ENCODE measurements around the gene PISD. TPM values are rescaled to one million over a fixed set of nuclear protein-coding genes. Genes with fewer than 3 reads are reported as not detected.

PISD gene
- total and polyA plus RNA-seq, 2 of the 8 experiments (the other 6 are each of a cell fraction or from before 2014, with no cell fraction given), result 47.8 to 48.2 TPM

DNA sequence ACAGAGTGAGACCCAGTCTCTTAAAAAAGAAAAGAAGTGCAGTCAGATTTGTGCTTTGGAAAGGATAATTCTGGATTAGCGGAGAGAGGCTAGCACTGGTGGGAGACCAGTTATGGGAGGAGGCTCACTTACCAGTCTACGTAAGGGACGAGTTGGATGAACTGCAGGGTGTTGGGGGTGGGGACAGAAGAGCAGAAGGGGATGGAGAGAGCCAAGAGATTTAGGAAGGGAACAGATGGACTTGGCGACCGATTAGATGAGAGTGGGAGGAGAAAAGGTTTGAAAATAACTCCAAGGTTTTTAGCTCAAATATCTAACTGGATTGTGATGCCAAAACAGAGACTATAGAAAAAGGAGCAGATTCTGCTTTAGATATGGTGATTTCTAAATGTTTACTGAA is 84.3 kb downstream of the PISD start:
- Histone ChIP-seq H3K14ac (ENCODE audit: insufficient read length) (no peak overlapping the region), H2BK12ac (ENCODE audit: low read depth, low read length) (no peak overlapping the region), H3K79me2 (ENCODE audit: control insufficient read depth in 1 of 2, insufficient read depth in 2 of 2, low read length in 2 of 2) (no peaks in the 10 kb centered on the region), H3K36me3 (ENCODE audit: control insufficient read depth in 2 of 4, insufficient read depth in 4 of 4, low read length in 3 of 4) (peaks cover 0 to 2% (median 0%) of the 10 kb centered on the region in 4 experiments; a peak in 1 of 8 replicates), H4K91ac (replicated peaks; ENCODE audit: insufficient read length, low read length) (no peak overlapping the region), H2BK20ac (ENCODE audit: low read length) (no peak overlapping the region), H4K20me1 (replicated peaks in 1 of 2; ENCODE audit: control insufficient read depth in 1 of 2, insufficient read depth in 2 of 2, low read length in 2 of 2) (peaks cover 0 to 1% of the 10 kb centered on the region in 2 experiments), H2AFZ (ENCODE audit: low read length) (no peak overlapping the region), H3K56ac (replicated peaks; ENCODE audit: insufficient read length, low read depth, low read length) (no peak overlapping the region), H3K4me2 (ENCODE audit: insufficient read depth in 1 of 2, low read depth in 2 of 2, low read length in 2 of 2) (no peak overlapping the region), H3K9ac (replicated peaks in 1 of 4; ENCODE audit: extremely low read depth in 1 of 4, low read depth in 3 of 4, low read length in 3 of 4) (no peak overlapping the region; a peak in 1 of 7 replicates), H4K8ac (ENCODE audit: extremely low read depth, insufficient read depth, low read length) (no peak overlapping the region), H4K5ac (ENCODE audit: insufficient read length, low read depth, low read length) (no peak overlapping the region), H2BK120ac (replicated peaks; ENCODE audit: low read depth, low read length) (no peak overlapping the region), H3K9me3 (ENCODE audit: insufficient read depth in 2 of 2, low read depth in 1 of 2, low read length in 1 of 2) (no peaks in the 10 kb centered on the region), H2AK5ac (ENCODE audit: low read depth, low read length) (no peak overlapping the region), H3K27me3 (replicated peaks in 1 of 4; ENCODE audit: control insufficient read depth in 3 of 4, extremely low read depth in 1 of 4, insufficient read depth in 3 of 4, low read length in 3 of 4) (no peaks in the 10 kb centered on the region), H2BK5ac (ENCODE audit: low read depth, low read length) (no peak overlapping the region), H2BK15ac (ENCODE audit: low read length) (no peak overlapping the region), H3K4ac (replicated peaks; ENCODE audit: insufficient read length, low read depth, low read length) (no peak overlapping the region), H3K27ac (ENCODE audit: low read depth, low read length) (no peak overlapping the region), H3K4me3 (ENCODE audit: extremely low read depth in 1 of 4, insufficient read depth in 2 of 4, low read depth in 3 of 4, low read length in 4 of 4) (no peak overlapping the region), H3K23me2 (ENCODE audit: low read depth, low read length) (no peaks in the 10 kb centered on the region), H3K18ac (ENCODE audit: extremely low read depth, low read length) (no peak overlapping the region), H3K4me1 (replicated peaks in 1 of 4; ENCODE audit: control insufficient read depth in 3 of 4, insufficient read depth in 4 of 4, low read length in 3 of 4) (no peaks in the 10 kb centered on the region), H3K79me1 (ENCODE audit: low read depth, low read length) (no peaks in the 10 kb centered on the region), H3K23ac (ENCODE audit: insufficient read length) (no peak overlapping the region)
- FAIRE-seq (no peak), DNase-seq (ENCODE audit: low read depth in 1 of 2, low spot score in 2 of 2) (no peak)
- ChIA-PET POLR2A (ENCODE audit: partially characterized antibody) (no interaction called here), CTCF (ENCODE audit: partially characterized antibody) (interaction anchor here (1.4 kb wide), 1 partner anchor 52 kb away, joined by 4 read pairs; no protein-coding TSS in a partner anchor)
- WGBS, 2 experiments (ENCODE audit: extremely low coverage in 1 of 2, insufficient coverage in 1 of 2, insufficient read length in 1 of 2, insufficient replicate concordance in 2 of 2, low coverage in 1 of 2, low lambda C conversion rate in 2 of 2, missing lambda C conversion rate in 1 of 2), result 91% methylated on average over 5 of the region's 5 CpGs; no CpG with 5 or more reads in 1 of the 2 experiments
- TF ChIP-seq SP2 (IDR thresholded peaks at IDR 0.05; ENCODE audit: low read length), result no peak
- TF ChIP-seq TEAD4 (IDR thresholded peaks at IDR 0.05; ENCODE audit: low read depth, low read length), result no peak
- TF ChIP-seq, protein P1, sequence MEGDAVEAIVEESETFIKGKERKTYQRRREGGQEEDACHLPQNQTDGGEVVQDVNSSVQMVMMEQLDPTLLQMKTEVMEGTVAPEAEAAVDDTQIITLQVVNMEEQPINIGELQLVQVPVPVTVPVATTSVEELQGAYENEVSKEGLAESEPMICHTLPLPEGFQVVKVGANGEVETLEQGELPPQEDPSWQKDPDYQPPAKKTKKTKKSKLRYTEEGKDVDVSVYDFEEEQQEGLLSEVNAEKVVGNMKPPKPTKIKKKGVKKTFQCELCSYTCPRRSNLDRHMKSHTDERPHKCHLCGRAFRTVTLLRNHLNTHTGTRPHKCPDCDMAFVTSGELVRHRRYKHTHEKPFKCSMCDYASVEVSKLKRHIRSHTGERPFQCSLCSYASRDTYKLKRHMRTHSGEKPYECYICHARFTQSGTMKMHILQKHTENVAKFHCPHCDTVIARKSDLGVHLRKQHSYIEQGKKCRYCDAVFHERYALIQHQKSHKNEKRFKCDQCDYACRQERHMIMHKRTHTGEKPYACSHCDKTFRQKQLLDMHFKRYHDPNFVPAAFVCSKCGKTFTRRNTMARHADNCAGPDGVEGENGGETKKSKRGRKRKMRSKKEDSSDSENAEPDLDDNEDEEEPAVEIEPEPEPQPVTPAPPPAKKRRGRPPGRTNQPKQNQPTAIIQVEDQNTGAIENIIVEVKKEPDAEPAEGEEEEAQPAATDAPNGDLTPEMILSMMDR (IDR thresholded peaks at IDR 0.05; ENCODE audit: control extremely low read depth in 1 of 3, insufficient read depth in 1 of 3, low read depth in 1 of 3, low read length in 3 of 3), result no peak
- TF ChIP-seq SAP30 (IDR thresholded peaks at IDR 0.05; ENCODE audit: insufficient read depth, insufficient replicate concordance, low read length), result no peak
- no peak for TF ChIP-seq PHF8 (conservative IDR thresholded peaks at IDR 0.05; ENCODE audit: low read depth, low read length)
- no peak for TF ChIP-seq CEBPB (IDR thresholded peaks at IDR 0.05; ENCODE audit: low read depth, low read length)
- no peak for TF ChIP-seq ZNF274 (IDR thresholded peaks at IDR 0.05; ENCODE audit: borderline replicate concordance, extremely low read depth, low read length)
- TF ChIP-seq, protein P2, sequence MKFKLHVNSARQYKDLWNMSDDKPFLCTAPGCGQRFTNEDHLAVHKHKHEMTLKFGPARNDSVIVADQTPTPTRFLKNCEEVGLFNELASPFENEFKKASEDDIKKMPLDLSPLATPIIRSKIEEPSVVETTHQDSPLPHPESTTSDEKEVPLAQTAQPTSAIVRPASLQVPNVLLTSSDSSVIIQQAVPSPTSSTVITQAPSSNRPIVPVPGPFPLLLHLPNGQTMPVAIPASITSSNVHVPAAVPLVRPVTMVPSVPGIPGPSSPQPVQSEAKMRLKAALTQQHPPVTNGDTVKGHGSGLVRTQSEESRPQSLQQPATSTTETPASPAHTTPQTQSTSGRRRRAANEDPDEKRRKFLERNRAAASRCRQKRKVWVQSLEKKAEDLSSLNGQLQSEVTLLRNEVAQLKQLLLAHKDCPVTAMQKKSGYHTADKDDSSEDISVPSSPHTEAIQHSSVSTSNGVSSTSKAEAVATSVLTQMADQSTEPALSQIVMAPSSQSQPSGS (IDR thresholded peaks at IDR 0.05; ENCODE audit: low read length), result no peak
- TF ChIP-seq MAFK (IDR thresholded peaks at IDR 0.05; ENCODE audit: low read depth, low read length), result no peak
- TF ChIP-seq BCL11A (IDR thresholded peaks at IDR 0.05; ENCODE audit: low read depth in 2 of 2, low read length in 2 of 2), result no peak

All from H1 (cell line).